Measurements from ENCODE around the gene TTC1.
"Not testable (repeated sequence)": the region's sequence is repeated elsewhere in the genome, so short reads cannot be mapped to it uniquely, and the experiment has no call there.

Gene TTC1, protein sequence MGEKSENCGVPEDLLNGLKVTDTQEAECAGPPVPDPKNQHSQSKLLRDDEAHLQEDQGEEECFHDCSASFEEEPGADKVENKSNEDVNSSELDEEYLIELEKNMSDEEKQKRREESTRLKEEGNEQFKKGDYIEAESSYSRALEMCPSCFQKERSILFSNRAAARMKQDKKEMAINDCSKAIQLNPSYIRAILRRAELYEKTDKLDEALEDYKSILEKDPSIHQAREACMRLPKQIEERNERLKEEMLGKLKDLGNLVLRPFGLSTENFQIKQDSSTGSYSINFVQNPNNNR

DNA sequence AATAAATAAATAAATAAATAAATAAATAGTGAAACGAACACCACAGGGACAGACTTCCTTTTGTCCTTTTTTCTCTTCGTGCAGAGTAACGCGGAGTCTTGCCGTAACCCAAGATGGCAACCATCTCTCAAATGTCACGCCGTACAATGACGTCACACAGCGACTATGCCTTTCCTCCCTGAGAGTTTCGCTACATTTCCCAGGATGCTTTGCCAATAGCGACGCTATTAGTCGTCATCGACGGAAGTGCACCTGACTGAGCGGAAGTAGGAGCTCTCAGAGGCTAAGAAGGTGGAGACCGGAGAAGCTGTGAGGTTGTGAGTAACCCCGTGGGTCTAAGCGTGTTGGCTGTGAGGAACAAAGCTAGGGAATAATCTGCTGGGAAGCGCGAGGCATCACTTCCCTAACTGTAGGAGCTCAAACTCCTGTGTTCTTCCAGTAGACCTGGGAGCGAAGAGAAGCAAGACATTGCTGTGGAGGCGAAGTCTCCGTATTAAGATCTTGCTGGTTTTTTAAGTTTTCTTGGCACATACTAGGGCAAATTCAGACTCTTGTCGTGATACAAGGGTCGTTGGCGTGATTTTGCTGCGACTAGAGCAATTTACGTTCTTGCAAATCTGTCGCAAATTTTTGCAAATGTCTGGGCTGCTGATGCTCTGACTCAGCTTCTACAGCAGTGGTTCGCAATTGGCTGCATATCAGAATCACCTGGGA, at the start of gene TTC1:
Gene TTC1, plus strand, starts transcription at position 263 of the 714 bp plus-strand sequence. CDS start 1,390 bp downstream, outside the sequence.
- in situ Hi-C loops (cut with HindIII; ENCODE audit: low sequenced_read_pairs), result no loop called here

- in situ Hi-C loops (cut with HindIII; ENCODE audit: low sequenced_read_pairs), result no loop called here
Observed at GRCh38 chr5:159961176-159962160, 47.5 kb upstream of the TTC1 start.

DNA sequence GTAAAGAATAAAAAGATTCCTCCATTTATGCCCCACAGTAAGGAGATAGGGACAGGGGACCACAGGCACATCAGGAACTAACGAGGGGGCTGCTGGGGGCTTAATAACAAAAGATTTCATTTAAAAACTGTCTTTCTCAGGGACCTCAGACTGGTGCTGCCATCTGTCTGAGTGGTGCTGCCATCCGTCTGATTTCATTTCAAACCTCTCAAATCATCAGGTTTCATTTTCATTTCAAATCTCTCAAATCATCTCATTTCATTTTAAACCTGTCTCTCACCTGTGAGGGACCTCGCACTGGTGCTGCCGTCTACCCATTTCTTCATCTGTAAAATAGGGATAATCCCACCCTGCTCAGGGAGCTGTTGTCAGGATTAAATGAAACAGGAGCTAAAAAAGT, 46.7 kb upstream of the TTC1 start:
- in situ Hi-C loops (cut with HindIII; ENCODE audit: low sequenced_read_pairs), result no loop called here

GRCh38 chr5:159963935-159964334, 45.0 kb upstream of the TTC1 start:
- in situ Hi-C loops (cut with HindIII; ENCODE audit: low sequenced_read_pairs), result no loop called here

DNA sequence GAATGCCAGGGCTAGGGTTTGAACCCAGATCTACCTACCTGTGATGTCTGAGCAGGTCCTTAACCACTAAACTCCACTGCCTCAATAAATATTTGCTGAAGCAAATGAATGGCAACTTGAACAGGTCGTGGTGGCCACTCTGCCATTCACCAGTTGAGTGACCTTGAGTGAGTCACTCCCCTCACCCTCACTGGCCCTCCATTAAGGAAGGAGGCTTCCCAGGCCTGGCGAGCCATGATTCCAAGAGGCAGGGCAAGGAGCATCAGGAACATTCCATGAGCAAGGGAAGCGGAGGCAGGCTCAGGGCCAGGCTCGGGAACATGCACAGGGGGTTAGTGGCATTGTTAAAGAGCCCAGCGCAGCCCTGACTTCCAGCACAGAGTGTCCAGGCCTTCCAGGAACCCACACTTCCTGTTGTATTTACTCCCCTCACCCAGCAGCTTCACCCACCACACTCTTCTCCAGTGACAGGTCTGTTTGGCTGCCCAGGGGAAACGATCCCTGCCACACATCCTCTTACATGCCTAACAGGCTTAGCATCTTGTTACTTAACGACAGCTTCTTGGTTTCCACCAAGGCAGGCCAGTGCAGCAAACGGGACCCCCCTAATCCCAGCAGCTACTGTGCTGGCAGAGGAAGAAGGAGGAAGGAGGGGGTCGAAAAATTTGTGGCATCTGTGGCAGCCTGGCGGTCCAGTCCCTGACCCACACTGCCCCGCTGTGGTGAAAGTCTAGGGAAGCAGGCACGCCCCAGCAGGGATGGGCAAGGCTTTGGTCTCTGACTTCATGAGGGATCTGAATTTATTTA, 43.7 kb upstream of the TTC1 start:
- in situ Hi-C loops (cut with HindIII; ENCODE audit: low sequenced_read_pairs), result no loop called here

GRCh38 chr5:159965838-159966128, 43.2 kb upstream of the TTC1 start:
- in situ Hi-C loops (cut with HindIII; ENCODE audit: low sequenced_read_pairs), result not testable (repeated sequence)

DNA sequence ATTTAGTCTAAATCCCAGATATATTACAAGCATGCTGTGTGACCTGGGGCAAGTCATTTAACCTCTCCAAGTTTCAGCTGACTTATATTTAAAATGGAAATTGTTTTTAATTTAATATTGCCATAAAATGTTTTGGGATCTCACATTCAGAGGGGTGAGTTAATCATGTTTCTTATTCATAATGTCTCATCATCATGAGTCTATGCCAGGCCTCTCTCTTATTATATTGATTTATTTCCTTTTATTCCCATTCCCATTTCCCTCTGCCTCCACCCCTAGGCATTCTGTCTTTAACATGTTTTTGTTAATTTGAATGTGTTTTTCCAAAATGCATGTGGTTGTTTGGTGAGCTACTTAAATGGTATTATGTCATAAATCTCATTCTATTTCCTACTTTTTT, 39.0 kb upstream of the TTC1 start:
- in situ Hi-C loops (cut with HindIII; ENCODE audit: low sequenced_read_pairs), result no loop called here

DNA sequence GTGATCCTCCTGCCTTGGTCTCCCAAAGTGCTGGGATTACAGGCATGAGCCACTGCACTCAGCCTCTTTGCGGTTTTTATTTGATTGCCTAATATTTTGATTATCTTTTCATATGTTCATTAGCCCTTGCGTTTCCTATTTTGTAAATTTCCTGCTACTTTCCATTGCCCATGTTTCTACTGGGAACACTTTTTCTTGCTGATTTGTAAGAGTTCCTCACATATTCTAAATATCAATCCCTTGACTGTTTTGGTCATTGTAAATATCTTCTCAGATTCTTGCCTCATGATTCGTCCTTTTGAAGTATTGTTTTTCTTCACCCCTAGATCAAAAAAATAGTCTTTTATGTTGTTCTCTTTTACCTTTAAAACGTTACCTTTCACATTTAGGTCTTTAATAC, 37.9 kb upstream of the TTC1 start:
- in situ Hi-C loops (cut with HindIII; ENCODE audit: low sequenced_read_pairs), result no loop called here

- in situ Hi-C loops (cut with HindIII; ENCODE audit: low sequenced_read_pairs), result no loop called here
Observed at GRCh38 chr5:159971514-159971913, 37.4 kb upstream of the TTC1 start.

DNA sequence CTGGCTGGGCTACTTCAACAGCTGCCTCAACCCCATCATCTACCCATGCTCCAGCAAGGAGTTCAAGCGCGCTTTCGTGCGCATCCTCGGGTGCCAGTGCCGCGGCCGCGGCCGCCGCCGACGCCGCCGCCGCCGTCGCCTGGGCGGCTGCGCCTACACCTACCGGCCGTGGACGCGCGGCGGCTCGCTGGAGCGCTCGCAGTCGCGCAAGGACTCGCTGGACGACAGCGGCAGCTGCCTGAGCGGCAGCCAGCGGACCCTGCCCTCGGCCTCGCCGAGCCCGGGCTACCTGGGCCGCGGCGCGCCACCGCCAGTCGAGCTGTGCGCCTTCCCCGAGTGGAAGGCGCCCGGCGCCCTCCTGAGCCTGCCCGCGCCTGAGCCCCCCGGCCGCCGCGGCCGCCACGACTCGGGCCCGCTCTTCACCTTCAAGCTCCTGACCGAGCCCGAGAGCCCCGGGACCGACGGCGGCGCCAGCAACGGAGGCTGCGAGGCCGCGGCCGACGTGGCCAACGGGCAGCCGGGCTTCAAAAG, 36.9 kb upstream of the TTC1 start:
- in situ Hi-C loops (cut with HindIII; ENCODE audit: low sequenced_read_pairs), result no loop called here

DNA sequence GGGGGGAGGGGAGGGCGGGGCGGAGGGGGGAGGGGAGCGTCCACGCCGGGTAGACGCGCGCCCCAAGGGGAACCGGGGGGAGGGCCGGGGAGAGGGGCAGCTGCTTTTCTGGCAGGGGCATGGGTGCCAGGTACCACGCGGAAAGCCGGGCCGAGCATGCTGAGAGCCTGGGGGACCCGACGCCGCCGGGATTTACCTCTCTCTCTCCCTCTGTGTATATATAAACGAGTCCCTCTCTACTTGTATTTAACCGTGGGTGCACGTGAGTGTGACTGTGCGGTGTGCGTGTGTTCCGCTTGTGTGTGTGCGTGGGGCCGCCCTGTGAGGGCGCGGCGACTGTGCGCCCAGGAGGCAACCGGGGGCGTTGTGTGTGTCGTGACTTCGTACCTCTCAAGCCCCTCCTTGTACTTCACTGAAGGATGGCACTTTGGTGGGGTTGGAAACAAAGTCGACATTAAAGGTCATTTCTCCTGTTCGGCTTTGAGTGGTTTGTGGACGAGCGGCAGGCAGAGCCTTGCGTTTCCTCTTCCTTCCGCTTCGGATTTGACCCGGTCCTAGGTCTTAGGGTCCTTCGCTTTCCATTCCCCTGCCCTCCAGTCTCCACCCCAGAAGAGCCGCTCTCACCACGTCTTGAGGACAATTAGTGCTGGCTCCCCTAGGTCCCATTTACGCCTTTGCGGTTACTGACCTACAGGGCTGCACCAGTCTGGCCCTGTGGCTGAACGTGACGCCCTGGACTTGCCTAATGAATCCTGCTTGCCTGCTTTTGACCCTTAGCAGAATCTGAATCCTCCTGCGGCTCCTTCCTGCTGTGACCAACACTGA, 36.2 kb upstream of the TTC1 start:
- in situ Hi-C loops (cut with HindIII; ENCODE audit: low sequenced_read_pairs), result no loop called here

DNA sequence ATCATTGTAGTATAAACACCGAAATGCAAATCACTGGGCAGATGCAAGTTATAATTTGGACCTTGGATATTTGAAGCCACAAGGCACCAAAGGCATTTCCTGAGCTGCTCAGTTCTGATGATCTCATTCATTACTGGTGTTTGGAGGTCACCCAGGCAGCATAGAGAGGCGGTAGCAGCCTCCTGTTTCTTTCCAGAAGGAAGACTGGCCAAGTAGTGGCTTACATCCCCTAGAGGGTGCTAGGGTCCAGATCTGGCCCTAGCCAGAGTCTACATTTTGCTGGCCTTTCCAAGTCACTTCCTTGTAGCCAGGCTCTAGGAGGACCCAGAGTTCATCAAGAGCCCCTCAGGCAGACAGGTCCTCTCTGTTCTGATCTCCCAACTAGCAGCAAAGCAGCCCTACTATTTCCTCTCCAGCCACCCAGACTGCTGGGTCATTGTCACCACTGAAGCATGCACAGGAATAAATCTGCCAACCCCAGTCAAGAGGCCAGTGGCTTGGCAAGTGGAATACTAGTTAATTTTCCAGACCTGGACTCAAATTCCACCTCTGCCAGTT, 33.4 kb upstream of the TTC1 start:
- in situ Hi-C loops (cut with HindIII; ENCODE audit: low sequenced_read_pairs), result no loop called here

- in situ Hi-C loops (cut with HindIII; ENCODE audit: low sequenced_read_pairs), result no loop called here
Observed at GRCh38 chr5:159976921-159977320, 32.0 kb upstream of the TTC1 start.

- in situ Hi-C loops (cut with HindIII; ENCODE audit: low sequenced_read_pairs), result no loop called here
Observed at GRCh38 chr5:159978358-159978757, 30.6 kb upstream of the TTC1 start.

DNA sequence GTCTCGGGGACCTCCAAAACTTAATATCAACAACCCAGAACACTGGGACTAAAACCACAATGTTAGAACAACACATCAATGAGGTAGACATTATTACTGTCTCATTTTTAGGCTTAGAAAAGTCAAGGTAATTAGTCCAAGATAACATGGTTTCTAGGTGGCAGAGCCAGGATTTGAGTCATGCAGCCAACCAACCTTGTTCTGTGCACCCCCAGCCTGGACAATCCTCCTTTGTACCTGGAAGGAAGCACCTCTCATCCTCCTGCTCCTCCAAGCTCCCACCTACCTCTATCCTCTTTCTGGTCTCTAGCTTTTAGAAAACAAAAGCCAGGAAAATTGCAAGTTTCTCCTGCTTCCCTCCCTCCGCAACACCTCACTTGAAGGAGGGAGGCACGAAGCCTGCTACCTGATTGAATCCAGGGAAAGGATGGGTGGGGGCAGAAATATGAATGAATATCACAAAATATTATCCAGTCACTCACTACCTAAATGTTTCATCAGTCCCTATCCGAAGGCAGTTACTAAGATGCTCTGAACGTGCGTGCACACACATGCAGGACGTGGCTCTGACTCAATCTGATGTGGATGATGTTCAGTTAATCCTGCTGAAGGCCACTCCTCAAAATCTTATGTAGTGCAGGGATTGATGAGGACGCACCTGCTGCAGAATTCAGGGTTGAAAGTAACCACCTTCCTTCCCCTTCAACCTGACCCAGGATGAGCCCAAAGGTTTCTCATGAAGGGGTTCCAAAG, 26.3 kb upstream of the TTC1 start:
- in situ Hi-C loops (cut with HindIII; ENCODE audit: low sequenced_read_pairs), result no loop called here

GRCh38 chr5:159987031-159987674, 21.8 kb upstream of the TTC1 start:
- in situ Hi-C loops (cut with HindIII; ENCODE audit: low sequenced_read_pairs), result no loop called here

GRCh38 chr5:159990506-159990905, 18.4 kb upstream of the TTC1 start:
- in situ Hi-C loops (cut with HindIII; ENCODE audit: low sequenced_read_pairs), result no loop called here

- in situ Hi-C loops (cut with HindIII; ENCODE audit: low sequenced_read_pairs), result no loop called here
Observed at GRCh38 chr5:159992566-159992965, 16.4 kb upstream of the TTC1 start.

All from endothelial cell of hepatic sinusoid (primary cell).